Activated T-cell treated with anti-CD3 and anti-CD28 coated beads, Interleukin-2, amount 50 U/mL, for 72 hours (primary cell): Measurements from ENCODE around the gene CELF1. TPM values are rescaled to one million over a fixed set of nuclear protein-coding genes. Genes with fewer than 3 reads are reported as not detected.
"Not testable (repeated sequence)": the region's sequence is repeated elsewhere in the genome, so short reads cannot be mapped to it uniquely, and the experiment has no call there.

Experiments
- ATAC-seq, 2 donors: fragments of 150-1000 bp; cut with Tn5 transposase; replicated peaks in 1 of 2; 2 replicates each; pipeline ENCODE4 v1.10.0; 2021; ENCODE audit warnings: moderate library complexity in 2 of 2, mild to moderate bottlenecking in 1 of 2
- DNase-seq, 2 donors: peaks; one replicate each; pipeline ENCODE4 v3.0.0; 2021 to 2022; ENCODE audit warnings: mixed read lengths in 1 of 2
- H3K27ac Mint-ChIP-seq: one replicate; pipeline ENCODE4 v1.8.0; 2022; ENCODE audit warnings: mild to moderate bottlenecking, moderate library complexity, mixed read lengths
- H3K27me3 Mint-ChIP-seq: one replicate; pipeline ENCODE4 v1.8.0; 2022; ENCODE audit warnings: low read depth, mixed read lengths
- H3K36me3 Mint-ChIP-seq, 2 donors: one replicate each; pipeline ENCODE4 v1.8.0; 2022; ENCODE audit warnings: mixed read lengths in 2 of 2, mild to moderate bottlenecking in 1 of 2; ENCODE audit not compliant: insufficient read depth in 2 of 2
- H3K4me1 Mint-ChIP-seq: one replicate; pipeline ENCODE4 v1.8.0; 2022; ENCODE audit warnings: low read depth, mixed read lengths
- H3K4me3 Mint-ChIP-seq, 2 donors: one replicate each; pipeline ENCODE4 v1.8.0; 2022; ENCODE audit warnings: mild to moderate bottlenecking in 2 of 2, mixed read lengths in 2 of 2, moderate library complexity in 2 of 2
- H3K9me3 Mint-ChIP-seq, 2 donors: one replicate each; pipeline ENCODE4 v1.8.0; 2022; ENCODE audit warnings: mixed read lengths in 2 of 2
- total RNA-seq, 2 donors: library from RNA; stranded (reverse); gene quantifications; one replicate each; pipeline ENCODE4 v1.2.3, GENCODE V29; 2022

The CELF1 gene
- total RNA-seq, 2 donors from 2014 or later: 128 to 149 TPM

DNA sequence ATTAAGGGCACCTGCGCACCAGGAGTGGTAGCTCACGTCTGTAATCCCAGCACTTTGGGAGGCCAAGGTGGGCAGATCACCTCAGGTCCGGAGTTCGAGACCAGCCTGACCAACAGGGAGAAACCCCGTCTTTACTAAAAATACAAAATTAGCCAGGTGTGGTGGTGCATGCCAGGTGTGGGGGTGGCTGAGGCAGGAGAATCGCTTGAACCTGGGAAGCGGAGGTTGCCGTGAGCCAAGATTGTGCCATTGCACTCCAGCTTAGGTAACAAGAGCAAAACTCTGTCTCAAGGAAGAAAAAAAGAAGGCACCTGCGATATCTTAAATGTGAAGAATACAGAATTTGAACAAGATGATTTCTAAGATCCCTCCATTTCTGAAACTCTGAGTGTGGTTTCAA lies 26.9 kb downstream of the CELF1 start:
- H3K27me3 Mint-ChIP-seq, H3K9me3 Mint-ChIP-seq, ATAC-seq, H3K4me3 Mint-ChIP-seq, H3K36me3 Mint-ChIP-seq, DNase-seq: not testable (repeated sequence)
- Mint-ChIP-seq H3K4me1 (peaks cover 75% of the 10 kb centered on the region), H3K27ac (peak overlapping the region; percentile 95)

DNA sequence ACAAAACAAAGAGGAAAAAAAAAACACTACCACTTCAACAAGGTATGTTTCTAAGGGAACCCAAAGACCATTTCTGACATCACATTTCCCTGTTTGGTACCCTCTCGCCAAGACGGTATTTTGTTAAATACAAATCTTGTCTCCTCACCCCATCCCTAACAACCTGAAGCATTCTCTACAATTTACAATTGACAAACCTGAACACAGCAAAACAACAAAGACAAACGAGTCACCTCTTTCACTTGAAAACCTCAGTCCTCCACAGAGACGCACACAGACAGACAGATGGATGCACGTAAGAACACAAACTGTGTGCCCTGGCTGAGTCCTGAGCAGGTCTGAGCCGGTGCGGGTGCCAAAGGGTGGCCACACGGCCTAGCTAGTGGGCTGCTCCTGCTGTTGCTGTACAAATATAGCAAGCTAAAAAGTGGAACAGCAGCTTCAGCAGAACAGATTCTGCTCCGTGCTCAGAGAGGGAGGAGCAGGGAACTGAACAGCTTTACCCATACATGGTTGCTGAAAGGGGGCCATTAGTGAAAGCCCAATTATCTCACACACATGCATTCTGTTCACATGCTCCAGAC lies 28.5 kb downstream of the CELF1 start:
- peaks cover 77% of the 10 kb centered on the region for H3K4me1 Mint-ChIP-seq
- no peaks in the 10 kb centered on the region for H3K9me3 Mint-ChIP-seq
- DNase-seq (peak; percentile 26 to 28), ATAC-seq (peak; percentile 58 to 63)
- H3K27me3 Mint-ChIP-seq: no peaks in the 10 kb centered on the region
- H3K27ac Mint-ChIP-seq: peak overlapping the region; percentile 83
- H3K36me3 Mint-ChIP-seq: peaks cover 0 to 5% of the 10 kb centered on the region in 2 donors
- peak overlapping the region; percentile 75 to 76 for H3K4me3 Mint-ChIP-seq

DNA sequence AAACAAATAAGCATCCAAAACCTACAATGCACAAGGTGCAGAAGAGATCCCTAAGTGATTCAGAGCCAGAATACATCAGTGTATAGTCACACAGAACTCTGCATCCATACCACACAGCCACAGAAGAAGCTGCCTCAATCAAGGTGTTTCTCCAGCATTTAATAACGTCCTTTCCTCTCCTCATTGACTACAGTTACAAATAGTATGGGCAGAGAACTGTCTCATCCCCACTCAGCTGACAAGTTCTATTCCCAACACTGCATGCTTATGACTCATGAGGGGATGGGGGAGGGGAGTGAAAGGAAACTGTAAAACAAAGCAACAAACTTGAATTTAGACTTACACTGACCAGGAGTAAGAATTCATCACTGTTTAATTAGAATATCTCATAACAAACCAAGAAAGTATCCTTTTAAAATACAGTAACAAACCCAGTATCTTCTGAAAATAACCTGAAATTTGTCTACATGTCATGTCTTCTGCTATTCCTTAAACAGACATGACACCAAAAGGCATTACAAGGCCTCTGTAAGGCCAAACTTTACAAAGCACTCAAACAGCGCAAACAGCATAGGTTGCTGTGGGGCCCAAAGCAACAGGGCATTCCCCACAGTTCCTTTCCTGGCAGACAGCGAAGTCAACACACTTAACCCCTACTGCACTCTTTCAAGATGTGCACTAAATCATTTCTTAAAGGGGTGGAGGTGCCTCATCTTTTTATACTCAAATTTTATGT lies 29.3 kb downstream of the CELF1 start:
- no peaks in the 10 kb centered on the region for H3K9me3 Mint-ChIP-seq
- peak overlapping the region; percentile 83 for H3K27ac Mint-ChIP-seq
- ATAC-seq (peak; percentile 78 to 82), DNase-seq (peak; percentile 32 to 51)
- peak overlapping the region; percentile 75 to 76 for H3K4me3 Mint-ChIP-seq
- peaks cover 0 to 5% of the 10 kb centered on the region in 2 donors for H3K36me3 Mint-ChIP-seq
- H3K4me1 Mint-ChIP-seq: peaks cover 82% of the 10 kb centered on the region
- H3K27me3 Mint-ChIP-seq: no peaks in the 10 kb centered on the region

- no peaks in the 10 kb centered on the region for H3K9me3 Mint-ChIP-seq
- H3K27me3 Mint-ChIP-seq: no peaks in the 10 kb centered on the region
- DNase-seq (no peak), ATAC-seq (no peak)
- H3K36me3 Mint-ChIP-seq: peaks cover 0 to 5% of the 10 kb centered on the region in 2 donors
- H3K4me3 Mint-ChIP-seq: no peak overlapping the region
- peak overlapping the region; percentile 85 for H3K27ac Mint-ChIP-seq
- peaks cover 90% of the 10 kb centered on the region for H3K4me1 Mint-ChIP-seq
Observed at GRCh38 chr11:47518212-47518964, 34.5 kb downstream of the CELF1 start.

DNA sequence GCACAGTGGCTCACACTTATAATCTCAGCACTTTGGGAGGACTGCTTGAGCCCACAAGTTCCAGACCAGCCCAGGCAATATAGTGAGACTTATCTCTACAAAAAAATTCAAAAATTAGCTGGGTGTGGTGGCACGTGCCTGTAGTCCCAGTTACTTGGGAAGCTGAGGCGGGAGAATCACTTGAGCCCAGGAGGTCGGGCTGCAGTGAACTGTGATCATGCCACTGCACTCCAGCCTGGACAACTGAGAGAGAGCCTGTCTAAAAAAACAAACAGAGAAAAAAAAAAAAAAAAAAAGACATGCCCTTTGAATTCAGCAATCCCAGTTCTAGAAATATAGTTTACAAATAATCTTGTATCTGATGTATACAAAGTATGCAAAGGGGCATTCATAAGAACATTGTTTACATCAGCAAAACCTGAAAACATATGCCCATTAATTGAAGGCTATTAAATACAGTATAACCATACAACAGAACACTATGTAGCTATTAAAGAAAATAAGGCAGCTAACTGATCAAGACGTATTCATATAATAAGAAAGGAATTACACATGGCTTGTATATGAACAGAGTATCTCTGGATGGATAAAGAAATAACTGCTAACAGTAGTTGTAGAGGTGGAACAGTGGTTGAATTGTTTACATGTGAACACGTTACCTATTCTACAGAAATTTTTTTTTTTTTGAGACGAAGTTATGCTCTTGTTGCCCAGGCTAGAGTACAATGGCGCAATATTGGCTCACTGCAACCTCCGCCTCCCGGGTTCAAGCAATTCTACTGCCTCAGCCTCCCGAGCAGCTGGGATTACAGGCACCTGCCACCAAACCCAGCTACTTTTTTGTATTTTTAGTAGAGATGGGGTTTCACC lies 35.7 kb downstream of the CELF1 start:
- no peak overlapping the region for H3K4me3 Mint-ChIP-seq
- peaks cover 93% of the 10 kb centered on the region for H3K4me1 Mint-ChIP-seq
- no peak overlapping the region for H3K27ac Mint-ChIP-seq

DNA sequence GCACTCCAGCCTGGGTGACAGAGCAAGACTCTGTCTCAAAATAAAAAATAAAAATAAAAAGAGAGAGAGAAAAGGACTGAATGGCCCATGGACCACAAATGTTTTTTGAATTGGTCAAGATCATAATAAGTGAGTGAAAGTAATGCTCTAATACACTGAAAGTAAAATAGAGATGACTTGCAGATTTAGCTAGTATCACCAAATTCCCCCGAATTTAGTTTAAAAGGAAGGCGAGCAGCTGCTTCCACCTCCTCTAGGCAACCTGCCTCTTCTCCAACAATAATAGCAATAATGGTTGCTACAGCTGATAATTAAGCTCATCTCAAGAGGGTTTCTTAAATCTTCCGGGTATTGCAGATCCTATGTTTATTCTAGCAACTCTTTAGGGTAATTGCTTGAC lies 36.8 kb downstream of the CELF1 start:
- Mint-ChIP-seq H3K27ac (no peak overlapping the region), H3K27me3 (no peaks in the 10 kb centered on the region), H3K4me3 (no peak overlapping the region), H3K36me3 (peaks cover 0 to 5% of the 10 kb centered on the region in 2 donors), H3K9me3 (no peaks in the 10 kb centered on the region), H3K4me1 (peaks cover 97% of the 10 kb centered on the region)
- DNase-seq: no peak
- ATAC-seq: no peak

More for the DNA sequence above, 35.7 kb downstream of the CELF1 start:
- ATAC-seq: no peak
- Mint-ChIP-seq H3K9me3 (no peaks in the 10 kb centered on the region), H3K36me3 (peaks cover 0 to 5% of the 10 kb centered on the region in 2 donors), H3K27me3 (no peaks in the 10 kb centered on the region)
- no peak for DNase-seq

GRCh38 chr11:47514825-47515647 lies 37.9 kb downstream of the CELF1 start:
- ATAC-seq (peak; percentile 98 to 99), DNase-seq (peak; percentile 53 to 73)
- H3K27ac Mint-ChIP-seq: peak overlapping the region; percentile 48
- H3K36me3 Mint-ChIP-seq: peaks cover 0 to 5% of the 10 kb centered on the region in 2 donors
- H3K27me3 Mint-ChIP-seq: no peaks in the 10 kb centered on the region
- H3K4me1 Mint-ChIP-seq: peaks cover 95% of the 10 kb centered on the region
- H3K9me3 Mint-ChIP-seq: no peaks in the 10 kb centered on the region
- H3K4me3 Mint-ChIP-seq: peak overlapping the region; percentile 25 to 70

DNA sequence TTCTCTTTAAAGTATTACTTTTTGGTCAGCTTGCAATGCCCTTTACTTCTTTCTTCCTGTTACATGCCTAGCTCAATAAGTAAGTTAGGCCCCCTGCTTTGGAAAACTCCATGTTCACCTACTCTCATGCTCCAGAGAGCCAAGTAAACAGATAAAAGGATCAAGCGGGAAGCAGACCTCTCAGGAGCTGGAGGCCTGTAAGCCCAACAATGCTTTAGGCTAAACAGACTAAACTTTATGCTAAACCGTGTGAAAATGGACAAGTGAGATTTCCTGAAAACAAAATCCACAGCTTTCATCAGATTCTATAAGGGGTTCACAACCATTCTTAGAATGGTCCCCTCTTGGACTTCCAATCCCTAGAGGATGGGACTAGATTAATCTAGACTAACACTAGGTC lies 40.2 kb downstream of the CELF1 start:
- Mint-ChIP-seq H3K27me3 (no peaks in the 10 kb centered on the region), H3K36me3 (peaks cover 0 to 2% of the 10 kb centered on the region in 2 donors)

GRCh38 chr11:47511917-47512316 lies 41.0 kb downstream of the CELF1 start:
- no peak for ATAC-seq
- Mint-ChIP-seq H3K27me3 (no peaks in the 10 kb centered on the region), H3K27ac (no peak overlapping the region), H3K9me3 (no peaks in the 10 kb centered on the region), H3K36me3 (peaks cover 0 to 2% of the 10 kb centered on the region in 2 donors), H3K4me1 (peaks cover 97% of the 10 kb centered on the region), H3K4me3 (no peak overlapping the region)
- DNase-seq: no peak

More for the DNA sequence above, 40.2 kb downstream of the CELF1 start:
- DNase-seq (no peak), ATAC-seq (no peak)
- H3K9me3 Mint-ChIP-seq: no peaks in the 10 kb centered on the region
- no peak overlapping the region for H3K4me3 Mint-ChIP-seq
- H3K4me1 Mint-ChIP-seq: peaks cover 96% of the 10 kb centered on the region
- peak overlapping the region; percentile 65 for H3K27ac Mint-ChIP-seq

DNA sequence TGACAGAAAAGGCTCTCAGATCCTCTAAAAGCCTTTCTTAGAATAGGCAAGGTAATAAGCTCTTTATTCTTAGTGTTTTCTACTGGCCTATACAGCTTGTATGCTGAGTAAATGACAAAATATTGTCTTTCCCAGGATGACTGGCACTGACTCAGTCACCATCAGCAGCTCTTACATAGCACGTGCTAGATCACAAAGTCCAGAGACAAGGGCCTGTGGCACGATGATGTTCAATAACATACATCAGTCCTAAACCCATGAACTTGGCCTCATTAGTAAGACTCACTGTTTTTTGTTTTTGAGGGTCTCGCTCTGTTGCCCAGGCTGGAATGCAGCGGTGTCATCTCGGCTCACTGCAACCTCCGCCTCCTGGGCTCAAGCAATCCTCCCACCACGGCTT lies 42.7 kb downstream of the CELF1 start:
- peak; percentile 88 to 91 for ATAC-seq
- Mint-ChIP-seq H3K36me3 (peaks cover 0 to 4% of the 10 kb centered on the region in 2 donors), H3K9me3 (no peaks in the 10 kb centered on the region), H3K27me3 (no peaks in the 10 kb centered on the region), H3K4me3 (peak overlapping the region; percentile 66 to 68), H3K4me1 (peaks cover 93% of the 10 kb centered on the region), H3K27ac (peak overlapping the region; percentile 99)
- DNase-seq: peak; percentile 32 to 51

DNA sequence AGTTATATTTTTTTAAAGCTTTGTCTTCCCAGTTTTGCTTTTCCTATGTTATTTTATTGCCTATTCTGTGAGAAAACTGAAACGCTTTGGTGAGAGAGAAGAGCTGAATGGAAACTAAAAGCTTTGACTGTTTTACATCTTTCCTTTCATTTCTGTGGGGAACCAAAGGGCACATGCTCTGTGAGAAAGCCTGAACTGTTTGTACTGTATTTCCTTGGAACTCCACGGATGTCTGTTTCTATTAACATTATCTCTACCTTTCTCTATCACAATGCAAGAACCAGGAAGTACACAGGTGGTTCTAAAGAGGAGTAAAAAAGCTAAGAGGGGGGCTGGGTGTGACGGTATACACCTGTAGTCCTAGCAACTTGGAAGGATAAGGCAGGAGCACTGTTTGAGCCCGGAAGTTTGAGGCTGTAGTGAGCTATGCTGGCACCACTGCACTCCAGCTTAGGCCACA lies 43.8 kb downstream of the CELF1 start:
- DNase-seq (no peak), ATAC-seq (peak in 1 of 2 donors; percentile 22)
- Mint-ChIP-seq H3K36me3 (peaks cover 0 to 2% of the 10 kb centered on the region in 2 donors), H3K27ac (peak overlapping the region; percentile 99), H3K4me3 (peak overlapping the region; percentile 68 to 86), H3K4me1 (peaks cover 91% of the 10 kb centered on the region), H3K9me3 (no peaks in the 10 kb centered on the region), H3K27me3 (no peaks in the 10 kb centered on the region)
